ENCODE data around the gene CTSC. TPM values are rescaled to one million over a fixed set of nuclear protein-coding genes. Genes with fewer than 3 reads are reported as not detected.

Gene CTSC
- total RNA-seq, 1 donor from 2014 or later, result 445 TPM

GRCh38 chr11:88332851-88333250, 4.7 kb downstream of the CTSC start:
- Histone ChIP-seq H3K4me1 (peaks cover 29% of the 10 kb centered on the region), H3K36me3 (peaks cover 44% of the 10 kb centered on the region), H3K27ac (no peak overlapping the region), H3K9me3 (no peaks in the 10 kb centered on the region), H3K27me3 (ENCODE audit: low read depth) (no peaks in the 10 kb centered on the region), H3K4me3 (peak overlapping the region; percentile 81)
- intact Hi-C loops (cut with DNase I), result no loop called here
- no peak for TF ChIP-seq CTCF (IDR thresholded peaks at IDR 0.05)
- ATAC-seq, result no peak
- no peak for DNase-seq

GRCh38 chr11:88330826-88331428, 6.6 kb downstream of the CTSC start:
- no peak overlapping the region for H3K27ac ChIP-seq
- intact Hi-C loops (cut with DNase I), result no loop called here
- no peaks in the 10 kb centered on the region for H3K9me3 ChIP-seq
- no peak for TF ChIP-seq CTCF (IDR thresholded peaks at IDR 0.05)
- ATAC-seq (no peak), DNase-seq (no peak)
- H3K4me1 ChIP-seq, result peaks cover 44% of the 10 kb centered on the region
- peaks cover 56% of the 10 kb centered on the region for H3K36me3 ChIP-seq
- H3K4me3 ChIP-seq, result no peak overlapping the region
- no peaks in the 10 kb centered on the region for H3K27me3 ChIP-seq (ENCODE audit: low read depth)

GRCh38 chr11:88329563-88330250, 7.8 kb downstream of the CTSC start:
- H3K4me3 ChIP-seq, result no peak overlapping the region
- intact Hi-C loops (cut with DNase I), result no loop called here

GRCh38 chr11:88327462-88328143, 9.9 kb downstream of the CTSC start:
- H3K36me3 ChIP-seq, result peaks cover 53% of the 10 kb centered on the region
- DNase-seq, result no peak

More at GRCh38 chr11:88329563-88330250, 7.8 kb downstream of the CTSC start:
- no peaks in the 10 kb centered on the region for H3K9me3 ChIP-seq
- H3K4me1 ChIP-seq, result peaks cover 44% of the 10 kb centered on the region
- H3K27me3 ChIP-seq (ENCODE audit: low read depth), result no peaks in the 10 kb centered on the region
- no peak for TF ChIP-seq CTCF (IDR thresholded peaks at IDR 0.05)
- H3K27ac ChIP-seq, result no peak overlapping the region
- DNase-seq (no peak), ATAC-seq (no peak)
- H3K36me3 ChIP-seq, result peaks cover 64% of the 10 kb centered on the region

GRCh38 chr11:88327061-88327460, 10.5 kb downstream of the CTSC start:
- H3K4me1 ChIP-seq, result peaks cover 32% of the 10 kb centered on the region
- H3K27me3 ChIP-seq (ENCODE audit: low read depth), result no peaks in the 10 kb centered on the region
- intact Hi-C loops (cut with DNase I), result no loop called here
- H3K4me3 ChIP-seq, result no peak overlapping the region
- H3K9me3 ChIP-seq, result no peaks in the 10 kb centered on the region
- no peak for ATAC-seq
- no peak overlapping the region for H3K27ac ChIP-seq
- no peak for TF ChIP-seq CTCF (IDR thresholded peaks at IDR 0.05)
- peaks cover 49% of the 10 kb centered on the region for H3K36me3 ChIP-seq
- no peak for DNase-seq

More at GRCh38 chr11:88327462-88328143, 9.9 kb downstream of the CTSC start:
- Histone ChIP-seq H3K4me3 (no peak overlapping the region), H3K27me3 (ENCODE audit: low read depth) (no peaks in the 10 kb centered on the region), H3K27ac (no peak overlapping the region), H3K9me3 (no peaks in the 10 kb centered on the region), H3K4me1 (peaks cover 32% of the 10 kb centered on the region)
- no peak for TF ChIP-seq CTCF (IDR thresholded peaks at IDR 0.05)
- ATAC-seq, result no peak
- intact Hi-C loops (cut with DNase I), result no loop called here

Data from lower lobe of right lung (tissue), 2 donors.